DND-41 (cell line): ENCODE data around the gene TOMM5.

Experiments used
- EZH2 ChIP-seq: IDR thresholded peaks from 3 replicates; pipeline ENCODE4 v1.6.1; 2012; ENCODE audit warnings: borderline replicate concordance, low read depth, mild to moderate bottlenecking, moderate library complexity, low read length, inconsistent platforms; ENCODE audit not compliant: severe bottlenecking
- TF ChIP-seq, protein P1 (sequence below): IDR thresholded peaks from 2 replicates; pipeline ENCODE4 v1.5.1; 2012; ENCODE audit warnings: borderline replicate concordance, low read length, moderate library complexity, mild to moderate bottlenecking; ENCODE audit not compliant: poor library complexity, severe bottlenecking; ENCODE audit errors: extremely low read depth

DNA sequence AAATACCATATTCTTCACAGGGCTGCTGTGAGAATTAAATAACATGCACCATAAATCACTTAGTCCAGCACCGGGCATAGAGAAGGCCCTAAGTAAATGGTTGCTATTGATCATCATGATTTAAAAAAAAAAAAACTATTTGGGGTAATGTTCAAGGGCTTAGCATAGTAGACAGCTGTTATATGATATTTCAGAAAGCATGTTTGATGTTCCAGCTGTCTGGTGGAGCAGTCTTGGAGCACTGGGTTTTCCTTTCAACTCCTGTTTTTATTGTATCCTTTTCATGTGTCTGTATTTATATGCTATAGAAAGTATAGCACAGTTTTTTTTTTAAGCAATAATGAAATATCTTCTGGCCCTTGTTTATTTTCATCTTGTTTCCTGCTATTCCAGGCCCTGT is 28.0 kb upstream of the TOMM5 start:
- TF ChIP-seq, protein P1, sequence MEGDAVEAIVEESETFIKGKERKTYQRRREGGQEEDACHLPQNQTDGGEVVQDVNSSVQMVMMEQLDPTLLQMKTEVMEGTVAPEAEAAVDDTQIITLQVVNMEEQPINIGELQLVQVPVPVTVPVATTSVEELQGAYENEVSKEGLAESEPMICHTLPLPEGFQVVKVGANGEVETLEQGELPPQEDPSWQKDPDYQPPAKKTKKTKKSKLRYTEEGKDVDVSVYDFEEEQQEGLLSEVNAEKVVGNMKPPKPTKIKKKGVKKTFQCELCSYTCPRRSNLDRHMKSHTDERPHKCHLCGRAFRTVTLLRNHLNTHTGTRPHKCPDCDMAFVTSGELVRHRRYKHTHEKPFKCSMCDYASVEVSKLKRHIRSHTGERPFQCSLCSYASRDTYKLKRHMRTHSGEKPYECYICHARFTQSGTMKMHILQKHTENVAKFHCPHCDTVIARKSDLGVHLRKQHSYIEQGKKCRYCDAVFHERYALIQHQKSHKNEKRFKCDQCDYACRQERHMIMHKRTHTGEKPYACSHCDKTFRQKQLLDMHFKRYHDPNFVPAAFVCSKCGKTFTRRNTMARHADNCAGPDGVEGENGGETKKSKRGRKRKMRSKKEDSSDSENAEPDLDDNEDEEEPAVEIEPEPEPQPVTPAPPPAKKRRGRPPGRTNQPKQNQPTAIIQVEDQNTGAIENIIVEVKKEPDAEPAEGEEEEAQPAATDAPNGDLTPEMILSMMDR, result no peak
- no peak for TF ChIP-seq EZH2
